Measurements from ENCODE around the gene GREM2. TPM values are rescaled to one million over a fixed set of nuclear protein-coding genes. Genes with fewer than 3 reads are reported as not detected.

The GREM2 gene
- polyA plus RNA-seq, 4 donors = 0.61 to 1.0 (median 0.75) TPM

DNA sequence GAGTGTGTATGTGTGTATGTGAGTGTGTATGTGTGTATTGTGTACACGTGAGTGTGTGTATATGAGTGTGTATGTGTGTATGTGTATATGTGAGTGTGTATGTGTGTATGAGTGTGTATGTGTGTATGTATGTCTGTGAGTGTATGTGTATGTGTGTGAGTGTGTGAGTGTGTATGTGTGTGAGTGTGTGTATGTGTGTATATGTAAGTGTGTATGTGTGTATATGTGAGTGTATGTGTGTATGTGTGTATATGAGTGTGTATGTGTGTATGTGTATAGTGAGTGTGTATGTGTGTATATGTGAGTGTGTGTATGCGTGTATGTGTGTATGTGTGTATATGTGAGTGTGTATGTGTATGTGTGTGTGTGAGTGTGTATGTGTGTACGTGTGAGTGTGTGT, 49.2 kb downstream of the GREM2 start:
- DNase-seq (ENCODE audit: low read depth in 4 of 4, low spot score in 2 of 4) = no peak

DNA sequence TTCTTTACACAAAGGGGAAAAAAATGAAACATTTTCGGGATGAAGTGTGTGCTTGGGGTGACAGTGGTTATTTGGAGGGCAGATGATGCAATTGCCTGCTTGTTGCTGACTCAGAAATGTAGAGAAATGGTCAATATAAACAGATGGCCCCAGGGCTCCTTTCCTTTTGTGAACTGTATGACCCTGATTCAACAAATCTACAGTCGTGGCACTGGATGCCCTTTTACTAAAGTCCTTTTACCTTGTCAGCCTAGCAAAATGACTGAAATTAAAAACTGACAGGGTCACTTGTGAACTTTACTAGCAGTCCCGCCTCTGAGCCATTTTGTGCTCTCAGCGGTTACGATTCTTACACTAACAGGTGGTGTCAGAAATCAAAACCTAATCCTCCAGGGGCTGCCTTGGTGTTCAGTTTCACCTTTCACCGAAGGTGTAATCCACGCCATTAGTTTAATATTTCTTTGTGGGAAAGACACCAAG, 49.8 kb downstream of the GREM2 start:
- DNase-seq (ENCODE audit: low read depth in 4 of 4, low spot score in 2 of 4) = no peak

DNA sequence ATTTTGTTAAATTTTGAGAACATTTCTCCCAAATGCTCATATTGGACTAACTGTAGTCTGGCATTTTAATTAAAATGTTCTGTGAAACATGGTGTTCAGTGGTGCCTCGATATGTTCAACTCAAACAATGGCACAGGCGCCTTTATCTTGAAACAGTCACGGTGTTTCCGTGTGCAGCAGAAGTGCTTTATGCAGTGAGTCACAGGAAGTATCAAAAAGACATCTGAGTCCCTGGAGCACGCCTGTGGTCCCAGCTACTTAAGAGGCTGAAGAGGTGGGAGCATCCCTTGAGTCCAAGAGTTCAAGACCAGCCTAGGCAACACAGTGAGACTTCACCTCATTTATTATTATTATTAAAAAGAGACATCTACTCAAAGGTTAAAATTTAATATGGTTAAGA, 52.2 kb downstream of the GREM2 start:
- no peak for DNase-seq (ENCODE audit: low read depth in 4 of 4, low spot score in 2 of 4)

DNA sequence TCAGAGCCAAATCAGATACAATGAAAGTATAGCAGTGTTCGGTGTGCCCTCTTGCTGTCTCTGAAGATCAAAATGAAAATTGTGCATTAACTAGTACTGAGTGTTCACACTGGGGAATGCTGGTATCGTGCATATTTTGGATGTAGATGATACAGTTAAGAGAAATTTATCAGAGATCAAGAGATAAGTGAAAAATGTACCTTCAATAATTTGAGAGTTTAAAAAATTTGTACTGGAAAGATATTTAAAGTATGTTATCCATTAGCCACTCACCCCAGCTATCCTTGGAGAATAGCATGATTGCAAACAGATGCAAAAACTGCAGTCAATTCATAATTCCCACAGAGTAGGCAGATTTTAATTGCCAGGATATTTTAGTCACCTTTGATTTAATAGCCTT, 56.4 kb downstream of the GREM2 start:
- no peak for DNase-seq (ENCODE audit: low read depth in 4 of 4, low spot score in 2 of 4)

DNA sequence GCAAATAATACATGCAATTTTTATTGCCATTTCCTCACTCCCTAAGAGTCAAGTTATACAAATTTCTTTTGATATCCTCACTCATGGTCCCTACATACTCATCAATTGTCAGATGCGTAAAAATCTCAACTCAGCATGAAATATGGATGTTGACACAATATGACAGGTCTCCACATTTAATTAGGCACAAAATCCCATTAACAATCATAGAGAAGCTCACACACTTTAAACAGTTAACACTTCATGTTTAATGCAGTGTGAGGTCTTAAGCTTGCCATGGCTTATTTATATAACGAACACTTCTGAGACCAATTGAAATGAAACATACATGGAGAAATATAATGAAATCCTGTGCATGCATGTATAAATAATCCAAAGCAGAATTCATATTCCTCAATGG, 58.6 kb downstream of the GREM2 start:
- no peak for DNase-seq (ENCODE audit: low read depth in 4 of 4, low spot score in 2 of 4)

DNA sequence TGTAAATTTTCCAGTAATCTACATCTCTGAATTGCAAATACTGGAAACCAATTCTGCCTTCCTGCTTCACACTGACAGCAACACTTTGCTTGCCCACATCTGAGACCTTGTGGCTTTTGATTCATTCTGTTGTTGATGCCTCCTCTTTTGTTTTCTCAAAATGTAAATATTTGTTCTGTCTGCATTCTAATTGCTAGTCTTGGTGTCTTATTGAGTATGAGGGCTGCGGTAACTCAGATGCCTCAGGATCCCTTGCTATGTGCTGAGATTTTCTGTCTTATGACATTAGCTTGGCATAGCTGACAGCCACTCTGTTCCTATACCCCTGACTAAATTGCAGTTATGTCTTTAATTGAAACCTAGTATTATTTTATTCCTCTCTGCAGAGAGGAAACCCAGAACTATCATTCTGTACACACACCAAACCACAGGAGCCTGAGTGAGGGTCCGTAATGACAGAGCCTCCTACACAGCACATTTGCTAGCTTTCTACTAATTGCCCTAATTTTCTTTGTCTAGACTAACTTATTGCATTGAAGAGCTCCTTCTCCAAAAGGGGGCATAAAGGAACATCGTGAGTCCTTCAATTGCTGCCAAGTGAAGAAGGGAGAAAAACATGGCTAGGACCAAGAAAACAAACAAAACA, 72.1 kb downstream of the GREM2 start:
- DNase-seq (ENCODE audit: low read depth in 4 of 4, low spot score in 2 of 4) = no peak

DNA sequence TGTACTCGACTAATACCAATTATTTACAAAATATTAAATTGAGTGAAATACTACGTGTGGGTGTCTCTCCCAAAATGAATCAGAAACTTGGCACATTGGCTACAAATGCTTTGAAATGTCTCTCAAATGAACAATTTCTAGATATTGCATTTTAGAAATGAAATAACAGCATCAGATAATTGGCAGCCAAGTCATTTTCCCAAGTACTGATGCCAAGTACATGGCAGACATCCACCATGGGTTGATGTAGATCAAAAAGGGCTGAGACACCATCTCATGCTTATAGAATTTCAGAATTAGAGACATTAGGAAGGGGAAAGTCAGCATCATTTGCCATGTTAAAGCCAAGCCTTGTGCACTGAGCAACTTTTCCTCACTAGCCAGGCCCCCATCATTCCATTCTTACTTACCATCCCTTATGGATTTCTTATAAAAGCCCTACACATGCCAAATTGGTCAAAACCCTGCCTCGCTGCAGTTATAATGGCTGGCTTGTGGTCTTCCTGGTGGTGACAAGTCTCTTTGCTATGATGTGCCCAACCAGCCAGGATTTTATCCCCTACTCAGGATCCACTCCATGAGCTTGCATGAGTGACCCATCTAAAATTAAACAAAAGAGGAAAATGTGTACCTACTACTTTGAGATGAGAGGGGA, 73.1 kb downstream of the GREM2 start:
- no peak for DNase-seq (ENCODE audit: low read depth in 4 of 4, low spot score in 2 of 4)

DNA sequence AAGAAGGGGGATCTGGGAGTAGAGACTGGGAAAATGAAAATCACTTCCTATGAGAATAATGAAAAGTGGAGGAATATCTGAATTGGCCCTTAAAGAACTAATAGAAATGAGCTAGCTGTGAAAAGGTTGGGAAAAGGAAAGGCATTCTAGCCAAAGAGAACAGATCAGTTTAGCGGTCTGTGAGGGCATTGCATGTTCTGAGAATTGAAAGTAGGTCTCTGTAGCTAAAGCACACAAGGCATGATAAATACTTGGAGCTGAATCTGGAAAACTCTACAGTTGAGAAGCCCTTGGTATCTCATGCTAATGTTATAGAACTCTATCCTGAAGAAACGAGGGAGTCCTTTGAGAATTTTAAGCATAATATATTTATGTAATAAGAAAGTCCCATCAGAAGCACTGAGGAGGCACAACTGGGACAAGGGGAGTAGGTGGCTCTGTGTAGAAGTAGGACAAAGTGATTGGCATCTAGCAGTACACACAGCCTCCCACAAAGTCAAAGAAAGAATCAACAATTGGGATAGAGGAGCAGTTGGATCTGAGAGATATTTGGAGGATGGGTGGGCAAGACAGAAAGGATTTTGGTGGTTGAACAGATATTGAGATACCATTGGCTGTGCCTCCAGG, 78.7 kb downstream of the GREM2 start:
- no peak for DNase-seq (ENCODE audit: low read depth in 4 of 4, low spot score in 2 of 4)

DNA sequence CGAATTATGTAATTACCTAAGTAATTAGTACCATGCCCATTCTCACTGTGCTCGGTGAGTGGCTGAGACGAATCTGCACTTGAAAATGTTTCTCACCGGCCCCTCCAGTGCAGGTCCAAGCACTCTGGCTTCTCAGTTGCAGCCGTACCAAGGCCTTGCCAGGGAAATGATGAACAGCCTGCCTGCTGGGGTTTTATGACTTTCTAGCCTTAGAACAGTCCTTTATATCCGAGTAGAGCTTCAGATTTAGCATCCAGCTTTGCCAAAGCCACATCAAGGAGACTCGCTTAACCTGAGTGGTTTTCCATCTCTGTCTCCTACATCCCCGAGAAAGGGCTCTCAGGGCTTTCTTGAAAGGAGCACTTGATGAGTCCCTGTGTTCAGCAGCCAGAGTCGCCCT, 83.4 kb downstream of the GREM2 start:
- DNase-seq (ENCODE audit: low read depth in 4 of 4, low spot score in 2 of 4) = no peak

DNA sequence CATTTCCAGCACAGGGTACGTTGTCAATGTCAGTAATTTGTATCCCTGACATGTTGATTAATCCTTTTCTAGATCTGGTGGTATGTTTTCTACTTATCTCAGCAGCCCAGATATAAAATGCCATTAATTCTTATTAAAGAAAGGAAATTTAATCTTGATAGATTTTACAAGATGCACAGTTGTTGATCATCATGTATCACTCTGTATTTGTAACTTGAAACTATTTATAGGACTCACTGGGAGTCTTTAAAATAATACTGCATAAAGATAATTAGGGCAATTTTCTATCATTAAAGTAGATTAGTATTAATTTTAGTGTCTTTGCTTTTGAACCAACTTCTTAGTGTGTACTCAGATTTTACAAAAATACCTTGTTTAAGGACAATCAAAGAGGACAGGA, 84.9 kb downstream of the GREM2 start:
- no peak for DNase-seq (ENCODE audit: low read depth in 4 of 4, low spot score in 2 of 4)

DNA sequence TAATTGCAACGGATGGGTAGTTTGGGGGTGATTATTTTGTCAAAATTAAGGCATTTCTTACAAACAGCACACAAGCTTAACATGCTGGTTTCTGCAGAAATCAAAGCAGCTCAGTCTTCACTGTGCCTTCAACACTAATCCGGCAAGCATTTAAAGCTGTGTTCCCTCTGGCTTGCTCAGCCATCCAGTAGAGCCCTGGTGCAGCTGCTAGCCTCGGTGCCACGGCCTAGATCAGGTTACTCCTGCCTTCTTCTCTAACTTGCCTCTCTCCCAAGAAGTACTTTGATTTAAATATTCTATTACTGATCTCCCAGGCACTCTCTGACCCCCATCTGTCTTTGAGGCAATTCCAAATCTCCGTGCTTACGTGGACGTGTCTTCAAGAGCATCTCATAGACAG, 85.6 kb downstream of the GREM2 start:
- peak in 1 of 4 donors; percentile 6 for DNase-seq (ENCODE audit: low read depth in 4 of 4, low spot score in 2 of 4)

DNA sequence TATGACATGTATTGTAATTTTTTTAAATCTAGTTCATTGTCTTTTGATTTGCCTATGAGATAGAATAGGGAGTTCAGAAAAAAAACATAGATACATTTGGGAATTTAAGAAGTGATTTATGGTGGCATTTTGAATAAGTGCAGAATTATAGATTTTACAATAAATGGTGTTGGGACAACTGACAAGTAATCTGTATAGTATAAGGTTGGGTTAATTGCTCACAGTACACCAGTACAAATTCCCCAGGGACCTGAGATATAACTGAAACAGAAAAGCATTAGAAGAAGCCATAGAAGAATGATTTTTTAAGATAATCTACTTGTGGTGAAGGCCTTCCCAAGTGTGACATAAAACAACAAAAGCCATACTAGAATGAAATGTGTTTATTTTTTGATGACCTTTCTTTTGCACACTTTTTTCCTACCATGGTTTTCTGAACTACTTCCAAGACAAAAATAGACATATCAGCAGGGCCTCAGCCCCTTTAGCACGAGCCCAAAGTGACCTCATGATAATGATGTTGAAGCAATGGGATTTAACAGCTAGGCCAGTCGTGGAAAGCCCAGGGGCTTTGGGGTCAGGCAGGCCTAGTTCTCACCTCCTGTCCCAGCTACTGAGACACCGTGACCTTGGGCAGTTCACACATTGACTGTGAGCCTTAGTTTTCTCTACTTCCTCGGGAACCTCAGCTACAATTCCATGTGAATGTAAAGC, 87.4 kb downstream of the GREM2 start:
- DNase-seq (ENCODE audit: low read depth in 4 of 4, low spot score in 2 of 4) = no peak

DNA sequence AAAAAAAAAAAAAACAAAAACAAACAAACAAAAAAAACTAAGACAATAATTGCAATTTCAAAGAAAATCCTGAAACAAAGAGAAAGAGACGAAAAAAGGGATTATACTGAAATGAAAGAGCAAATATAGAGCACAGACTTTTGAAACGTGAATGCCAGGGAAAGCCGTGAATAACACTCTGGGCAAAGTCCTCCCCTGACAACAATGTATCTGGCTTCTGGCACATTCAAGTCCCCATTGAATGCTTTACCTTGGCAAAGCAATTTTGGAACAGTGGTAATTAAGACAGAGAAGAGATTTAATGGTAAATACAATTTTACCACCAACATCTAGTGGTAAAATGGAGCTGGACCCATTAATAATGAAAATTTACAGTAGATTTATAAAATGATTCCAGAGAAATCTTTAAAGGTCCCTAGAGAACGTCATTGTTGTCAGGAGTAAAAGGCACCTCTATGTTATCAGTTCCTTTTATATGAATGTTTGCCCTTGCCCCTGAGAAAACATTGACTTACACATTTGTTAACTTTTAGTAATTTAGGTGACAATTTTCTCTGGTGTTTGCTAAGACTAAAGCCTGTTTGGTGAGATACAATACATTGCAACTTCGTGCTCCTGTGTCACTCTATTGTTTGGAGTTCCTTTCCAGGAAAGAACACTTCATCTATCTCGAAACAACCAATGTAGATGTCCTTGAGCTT, 89.7 kb downstream of the GREM2 start:
- DNase-seq (ENCODE audit: low read depth in 4 of 4, low spot score in 2 of 4) = no peak

DNA sequence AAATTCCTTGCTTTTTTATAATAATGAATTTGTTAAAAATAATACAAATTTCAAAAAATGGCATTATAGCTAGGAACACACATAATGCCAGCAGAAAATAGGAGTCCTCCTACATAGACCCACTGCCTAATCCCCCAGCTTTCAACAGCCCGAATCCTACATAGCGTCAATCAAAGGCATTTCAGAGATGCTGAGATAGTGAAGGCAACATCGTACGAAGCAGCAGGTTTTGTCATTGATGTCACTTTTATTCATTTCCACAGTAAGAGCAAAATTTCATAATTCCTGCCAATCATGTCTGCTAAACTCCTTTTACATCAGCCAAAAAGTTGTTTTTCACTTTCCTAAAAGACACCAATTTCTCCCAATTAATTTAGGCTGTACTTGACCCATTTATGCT, 94.1 kb downstream of the GREM2 start:
- no peak for DNase-seq (ENCODE audit: low read depth in 4 of 4, low spot score in 2 of 4)

DNA sequence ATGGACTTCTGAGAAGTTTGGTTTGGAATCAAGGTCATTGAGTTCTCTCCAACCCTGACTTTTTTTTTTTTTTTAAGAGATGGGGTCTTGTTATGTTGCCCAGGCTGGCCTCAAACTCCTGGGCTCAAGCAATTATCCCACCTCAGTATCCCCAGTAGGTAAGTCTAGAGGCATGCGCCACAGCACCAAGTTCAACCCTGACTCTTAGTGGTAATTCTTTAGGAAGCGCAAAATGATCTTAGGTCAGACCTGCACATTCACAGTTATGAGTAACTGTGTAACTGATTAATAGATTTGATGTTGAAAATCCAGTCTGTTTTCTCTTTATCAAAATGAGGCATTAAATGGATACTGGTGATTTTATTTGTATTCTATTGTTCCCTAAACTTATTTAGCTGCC, 95.9 kb downstream of the GREM2 start:
- no peak for DNase-seq (ENCODE audit: low read depth in 4 of 4, low spot score in 2 of 4)

DNA sequence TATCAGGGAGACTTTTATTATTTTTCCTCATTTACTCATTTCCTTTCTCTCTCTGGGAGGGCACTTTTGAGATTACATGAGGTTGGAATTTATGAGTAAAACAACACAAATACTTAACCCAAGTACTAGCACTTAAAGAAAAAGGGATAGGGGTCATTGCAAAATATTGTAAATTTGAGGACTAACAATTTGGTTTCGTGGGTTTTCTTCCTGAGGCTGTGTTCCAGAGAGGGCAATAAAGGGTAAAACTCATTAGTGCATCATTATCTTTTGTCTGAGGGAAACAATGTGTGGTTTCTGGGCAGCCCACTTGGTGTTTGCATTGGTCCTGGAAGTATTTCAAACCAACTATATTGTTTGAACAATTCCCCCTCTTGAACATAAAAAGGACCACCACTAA, 96.5 kb downstream of the GREM2 start:
- DNase-seq (ENCODE audit: low read depth in 4 of 4, low spot score in 2 of 4) = no peak

DNA sequence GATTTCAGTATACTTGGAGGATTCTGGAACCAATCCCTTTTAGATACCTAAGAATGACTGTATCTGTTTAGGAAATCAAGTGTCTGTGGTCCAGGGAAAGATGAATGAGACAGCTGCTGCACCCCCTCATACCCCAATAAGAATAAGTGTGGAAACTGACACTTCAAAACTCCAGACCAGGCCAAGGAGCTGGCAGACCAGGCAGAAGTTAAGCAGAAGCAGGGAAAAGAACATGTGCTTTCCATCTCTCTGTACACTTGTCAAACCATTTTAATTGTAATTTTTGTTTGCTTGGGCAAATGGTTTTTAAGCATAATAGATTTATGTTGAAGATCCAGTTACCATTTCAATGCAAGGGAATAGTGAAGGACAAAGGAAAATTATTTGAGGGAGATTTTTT, 100.2 kb downstream of the GREM2 start:
- no peak for DNase-seq (ENCODE audit: low read depth in 4 of 4, low spot score in 2 of 4)

DNA sequence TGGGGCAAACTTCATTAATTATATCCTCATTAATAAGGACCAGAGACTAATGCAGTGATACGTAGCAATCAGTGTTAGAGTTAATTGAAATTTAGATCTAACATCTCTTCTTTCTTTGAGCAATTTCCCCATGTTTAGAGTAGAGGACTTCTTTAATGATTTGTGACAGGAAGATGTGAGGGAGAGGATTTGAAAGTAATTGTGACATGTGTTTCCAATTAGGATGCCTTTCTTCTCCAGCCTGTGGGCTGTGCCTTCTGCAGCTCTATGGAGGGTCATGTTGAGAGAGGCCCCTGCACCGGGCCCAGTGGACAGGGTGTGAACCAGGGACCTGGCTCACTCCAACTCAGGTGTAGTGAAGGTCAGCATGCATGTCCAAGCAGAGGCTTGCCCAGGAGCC, 103.0 kb downstream of the GREM2 start:
- no peak for DNase-seq (ENCODE audit: low read depth in 4 of 4, low spot score in 2 of 4)

DNA sequence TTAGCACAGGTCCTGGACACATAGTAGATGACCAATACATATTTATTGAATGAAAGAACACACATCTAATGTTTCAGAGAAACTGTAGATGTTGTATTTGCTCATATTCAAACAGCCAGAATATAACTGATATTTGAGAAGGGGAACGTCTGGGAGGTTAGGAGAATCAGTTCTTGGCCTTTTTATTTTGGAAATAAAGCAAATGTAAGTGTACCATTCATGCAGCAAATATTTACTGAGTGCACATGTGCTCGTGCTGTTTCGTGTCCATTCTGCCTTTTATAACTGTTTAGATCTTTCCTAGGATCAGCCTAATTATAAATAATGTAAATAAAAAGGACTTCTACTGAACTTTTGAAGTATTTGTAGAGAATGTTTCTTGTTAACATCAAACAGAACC, 103.8 kb downstream of the GREM2 start:
- no peak for DNase-seq (ENCODE audit: low read depth in 4 of 4, low spot score in 2 of 4)

DNA sequence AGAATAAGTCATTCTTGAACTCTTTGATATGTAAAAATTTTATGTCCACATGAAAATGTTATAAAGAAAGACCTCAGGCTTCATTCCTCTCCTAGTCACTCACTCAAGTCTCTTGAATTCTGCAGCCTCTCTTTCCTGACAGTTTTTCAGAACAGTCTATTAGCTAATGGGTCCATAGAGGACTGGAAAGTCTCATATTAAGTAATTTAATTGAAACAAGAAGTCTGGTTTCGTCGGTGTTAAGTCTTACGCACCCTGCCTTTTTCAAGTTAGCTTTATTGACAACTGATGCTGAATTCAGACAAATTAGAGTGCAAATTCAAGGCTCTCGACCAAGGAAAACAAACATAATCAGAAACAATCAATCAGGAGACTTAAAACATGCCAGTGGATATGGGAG, 105.8 kb downstream of the GREM2 start:
- no peak for DNase-seq (ENCODE audit: low read depth in 4 of 4, low spot score in 2 of 4)

DNA sequence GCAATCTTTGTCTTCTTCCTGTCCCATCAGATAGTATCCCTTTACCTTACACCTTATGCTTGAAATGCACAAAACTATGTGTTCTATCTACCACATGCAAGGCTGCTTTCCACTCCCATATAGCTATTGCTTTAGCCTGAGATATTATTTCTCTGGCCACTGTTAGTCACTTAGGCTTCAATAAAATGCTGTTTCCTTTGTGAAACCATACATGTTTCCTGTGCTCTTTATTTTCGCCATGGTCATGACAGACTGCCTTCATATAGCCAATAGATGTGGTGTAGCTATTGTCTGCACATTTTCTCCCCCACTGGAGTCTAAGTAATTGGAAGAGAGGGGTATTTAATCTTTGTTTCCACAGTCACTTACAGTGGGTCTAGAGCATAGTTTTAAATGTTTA, 108.4 kb downstream of the GREM2 start:
- DNase-seq (ENCODE audit: low read depth in 4 of 4, low spot score in 2 of 4) = no peak
